NCI-H1092 treated with DMSO at 0.1 percent for 48 hours (cell line): ENCODE results near the gene GALNT18.
A peak's percentile ranks its signal among the peaks of the same experiment; 100 is the strongest.

Source experiments
- DNase-seq: peaks from one replicate; lab custom pipeline; 2025; lab: John Stamatoyannopoulos, UW

Gene GALNT18

DNA sequence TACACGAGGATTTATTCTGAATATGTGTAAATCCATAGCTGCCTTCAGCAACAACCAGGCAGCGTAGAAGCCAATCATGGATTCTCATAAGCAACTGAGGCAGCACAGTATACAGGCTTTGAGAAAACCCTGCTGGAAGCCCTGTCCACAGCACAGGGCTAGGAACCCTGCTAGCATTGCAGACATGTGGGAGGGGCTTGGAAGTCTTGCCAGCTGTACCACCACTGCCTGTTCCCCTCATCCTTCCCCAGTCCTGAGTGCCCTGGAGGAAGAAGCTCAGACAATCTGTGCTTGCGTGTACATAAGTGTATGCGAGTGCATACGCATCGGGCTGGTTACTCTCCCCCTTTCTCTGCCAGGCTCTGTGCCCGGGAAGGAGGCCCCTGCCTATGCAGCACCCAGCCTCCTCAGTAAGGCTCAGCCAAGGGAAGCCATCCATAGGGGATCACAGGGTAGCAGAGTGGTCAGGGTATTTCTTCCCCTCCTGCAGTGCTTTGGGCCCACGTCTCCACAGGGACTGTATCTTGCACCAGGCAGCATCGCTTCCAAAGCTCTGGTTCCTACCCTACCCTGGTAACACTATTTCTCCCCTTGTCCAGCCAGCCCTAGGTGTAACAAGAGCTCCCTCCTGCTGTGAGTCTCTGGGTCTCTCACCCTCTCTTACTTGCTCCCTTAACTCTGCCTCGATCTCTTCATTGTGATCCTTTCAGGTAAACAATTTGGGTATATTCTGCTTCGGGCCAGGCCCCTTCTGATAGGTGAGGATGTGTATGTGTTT lies 90.5 kb downstream of the GALNT18 start:
- peak; percentile 76 for DNase-seq

DNA sequence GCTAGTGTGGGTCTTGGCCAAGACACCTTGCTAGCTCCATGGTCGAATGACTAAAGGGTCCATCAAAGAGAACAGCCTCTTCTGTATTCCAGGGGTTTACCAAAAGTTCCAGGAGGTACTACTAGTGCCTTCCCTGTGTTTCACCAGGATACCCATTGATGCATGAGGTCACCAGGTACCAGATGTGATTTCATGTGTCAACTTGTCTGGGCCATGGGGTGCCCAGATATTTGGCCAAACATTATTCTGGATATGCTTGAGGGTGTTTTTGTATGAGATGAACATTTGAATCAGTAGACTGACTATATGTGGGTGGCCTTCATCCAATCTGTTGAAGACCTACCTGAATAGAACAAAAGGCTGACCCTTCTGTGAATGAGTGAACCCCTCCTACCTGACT lies 92.8 kb downstream of the GALNT18 start:
- DNase-seq = no peak

- no peak for DNase-seq
Measured at GRCh38 chr11:11525283-11525682, 96.5 kb downstream of the GALNT18 start.

DNA sequence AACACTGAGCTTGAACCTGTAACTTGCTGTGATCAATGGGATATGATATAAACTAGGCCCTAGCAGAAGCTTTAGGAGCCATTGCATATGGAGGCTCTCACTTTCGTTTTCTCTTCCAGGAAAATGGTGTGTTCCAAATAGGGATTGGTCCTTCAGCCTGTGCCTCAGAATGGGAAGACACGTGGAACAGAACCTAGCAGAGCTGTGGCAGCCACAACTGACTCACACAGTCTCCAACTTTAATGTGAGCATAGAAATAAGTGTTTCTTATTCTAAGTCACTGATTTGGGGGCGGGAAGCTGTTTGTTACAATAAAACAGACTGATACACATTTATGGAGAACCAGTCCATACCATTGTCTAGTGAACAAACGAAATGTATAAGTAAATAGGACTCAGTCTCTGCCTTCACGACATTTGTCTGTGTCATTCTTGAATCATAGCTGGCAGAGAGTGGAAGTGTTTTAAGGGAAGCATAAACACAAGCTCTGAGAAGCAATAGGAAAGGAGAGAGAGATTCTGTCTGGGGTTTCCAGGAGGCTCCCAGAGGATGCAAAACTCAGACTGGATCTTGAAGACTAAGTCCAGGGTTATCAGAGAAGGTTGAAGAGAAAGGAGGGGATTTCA lies 97.3 kb downstream of the GALNT18 start:
- no peak for DNase-seq

DNA sequence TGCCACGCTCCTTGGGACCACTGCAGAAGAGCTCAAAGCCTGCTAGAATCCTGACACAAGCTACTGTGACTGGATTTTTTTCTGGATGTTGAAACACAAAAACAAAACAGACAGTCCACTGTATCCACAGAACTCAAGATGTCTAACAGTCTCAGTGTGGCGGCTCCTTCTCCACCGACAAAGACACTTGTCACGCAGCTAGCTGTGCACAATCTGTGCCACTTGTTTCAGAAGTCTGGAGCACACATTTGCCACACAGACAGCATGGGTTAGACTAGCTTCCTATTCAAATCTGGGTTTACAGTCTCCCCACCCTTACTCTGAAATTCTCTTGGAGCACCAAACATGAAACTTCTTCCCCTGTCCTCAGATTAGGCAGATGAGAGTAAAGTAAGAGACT lies 99.2 kb downstream of the GALNT18 start:
- DNase-seq = no peak

DNA sequence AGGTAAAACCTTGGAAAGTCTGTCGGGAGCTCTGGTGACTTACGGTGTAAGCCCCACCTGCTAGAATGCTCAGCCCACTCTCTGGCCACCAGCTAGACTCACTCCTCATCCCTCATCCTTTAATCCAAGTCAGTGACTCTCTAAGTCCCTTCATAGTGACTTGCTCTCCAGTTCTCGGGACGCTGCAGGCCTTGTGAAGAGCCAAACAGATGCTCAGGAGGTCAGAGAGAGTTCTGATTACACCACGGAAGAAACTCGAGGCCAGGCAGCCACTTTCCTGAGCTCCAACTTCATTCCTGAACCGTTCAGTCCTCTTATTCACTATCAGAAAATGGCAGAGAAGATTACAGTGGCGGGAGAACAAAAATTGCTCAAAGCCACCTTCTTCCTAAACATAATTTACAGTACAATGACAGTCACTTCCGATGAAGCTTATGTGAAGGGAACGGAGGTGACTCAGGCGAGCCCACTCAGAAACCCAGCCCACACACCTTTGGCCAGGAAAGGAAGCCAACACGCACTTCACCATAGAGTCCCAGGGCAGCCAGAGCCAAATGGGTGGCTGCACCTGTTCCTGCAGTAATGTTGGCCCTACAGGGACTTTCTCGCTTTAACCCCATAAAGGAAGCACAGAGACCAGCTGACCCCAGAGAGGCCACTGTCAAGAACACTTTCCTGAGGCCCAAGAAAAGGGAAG lies 100.4 kb downstream of the GALNT18 start:
- DNase-seq = no peak

DNA sequence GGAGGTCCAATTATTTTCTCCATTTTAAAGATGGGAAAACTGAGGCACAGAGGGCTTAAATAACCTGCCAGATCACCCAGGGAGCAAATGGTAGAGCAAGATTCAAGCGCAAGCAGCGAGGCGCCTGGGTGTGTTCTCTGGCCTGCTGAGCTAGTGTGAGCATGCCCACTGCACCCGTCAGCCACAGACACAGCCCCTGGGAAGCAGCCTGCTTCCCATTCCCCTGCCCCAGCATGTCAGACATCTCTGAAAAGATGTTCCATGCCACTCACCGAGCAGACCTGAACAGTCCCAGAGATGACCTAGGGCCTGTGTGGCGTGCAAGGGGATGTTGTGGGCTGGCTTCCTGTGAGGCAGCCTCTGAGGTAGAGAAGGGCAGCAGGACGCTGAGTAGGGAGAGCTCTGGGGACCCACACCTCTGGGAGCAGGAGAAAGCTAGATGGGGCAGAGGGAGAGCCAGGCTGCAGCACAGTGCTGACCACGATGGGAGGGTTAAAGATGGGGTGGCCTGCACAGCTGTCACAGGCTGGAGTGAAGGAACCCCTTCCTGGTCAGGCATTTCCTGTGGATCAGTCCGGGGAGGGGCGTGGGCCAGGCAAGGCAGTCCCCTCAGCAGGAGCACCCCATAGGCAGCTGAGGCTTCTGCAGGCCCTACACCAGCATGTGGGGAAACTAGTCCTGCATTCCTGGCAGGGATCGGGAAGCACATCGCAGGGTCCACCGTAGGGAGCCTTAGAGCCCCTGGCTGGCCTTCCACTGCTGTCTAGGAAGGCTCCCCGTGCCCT lies 101.4 kb downstream of the GALNT18 start:
- DNase-seq = no peak

- no peak for DNase-seq
Measured at GRCh38 chr11:11519184-11519583, 102.6 kb downstream of the GALNT18 start.

- DNase-seq = no peak
Measured at GRCh38 chr11:11514246-11514645, 107.6 kb downstream of the GALNT18 start.

DNA sequence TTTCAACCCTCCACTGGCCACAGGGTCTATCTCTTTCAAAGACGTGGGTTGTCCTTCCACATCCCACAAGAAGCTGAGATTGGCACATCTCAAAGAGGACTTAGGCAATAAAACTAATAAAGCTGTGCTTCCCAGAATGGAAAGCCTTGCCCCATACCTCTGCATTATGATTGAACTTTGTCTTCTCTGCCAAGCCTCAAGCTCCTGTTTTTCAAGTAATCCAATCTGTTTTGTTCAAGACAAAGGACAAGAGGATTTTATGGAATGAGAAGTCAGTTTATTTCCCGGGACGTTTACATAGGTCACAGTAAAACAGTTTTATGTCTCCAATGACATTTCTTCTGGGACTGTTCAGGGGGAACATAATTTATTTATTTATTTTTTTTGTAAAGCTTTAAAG lies 108.4 kb downstream of the GALNT18 start:
- DNase-seq = no peak

GRCh38 chr11:11512929-11513328 lies 108.9 kb downstream of the GALNT18 start:
- DNase-seq = no peak

DNA sequence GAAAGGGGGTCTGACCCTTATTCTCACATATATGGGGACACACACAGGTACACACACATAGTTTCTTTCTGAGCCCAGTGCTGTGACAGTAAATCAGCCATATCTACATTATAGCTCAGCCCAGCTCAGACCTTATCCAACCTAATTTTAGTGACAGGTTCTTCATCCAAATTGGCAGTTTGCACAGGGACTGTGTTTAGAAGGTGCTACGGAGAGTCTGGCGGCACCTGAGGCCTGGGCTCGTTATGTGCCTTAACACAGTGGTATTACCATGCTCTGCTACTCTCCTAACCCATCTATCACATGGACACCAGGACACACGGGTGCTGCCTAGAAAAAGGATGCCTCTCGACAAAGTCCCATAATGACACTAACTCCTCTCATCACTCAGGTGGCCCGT lies 109.3 kb downstream of the GALNT18 start:
- no peak for DNase-seq

- DNase-seq = no peak
Measured at GRCh38 chr11:11512090-11512489, 109.7 kb downstream of the GALNT18 start.

GRCh38 chr11:11510939-11511338 lies 110.9 kb downstream of the GALNT18 start:
- DNase-seq = peak; percentile 90

DNA sequence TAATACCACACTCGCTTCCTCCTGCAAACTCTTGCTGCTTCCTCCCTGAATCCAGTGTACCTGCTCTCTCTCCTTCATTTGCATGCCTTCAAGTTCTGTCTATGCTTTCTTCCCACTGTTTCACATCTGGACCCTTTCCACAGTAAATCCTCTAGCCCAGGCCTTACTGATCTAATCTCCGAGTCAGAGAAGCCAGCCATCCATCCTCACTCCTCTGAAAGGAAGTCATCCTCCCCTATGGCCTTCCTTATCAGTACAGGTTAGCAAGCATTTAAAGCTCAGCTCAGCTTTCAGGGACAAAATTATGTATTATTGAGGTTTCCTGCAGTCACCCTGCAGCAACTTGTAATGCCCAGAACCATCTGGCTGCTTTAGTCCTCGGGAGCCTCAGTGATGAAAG lies 116.1 kb downstream of the GALNT18 start:
- no peak for DNase-seq

- DNase-seq = no peak
Measured at GRCh38 chr11:11505190-11505589, 116.6 kb downstream of the GALNT18 start.

DNA sequence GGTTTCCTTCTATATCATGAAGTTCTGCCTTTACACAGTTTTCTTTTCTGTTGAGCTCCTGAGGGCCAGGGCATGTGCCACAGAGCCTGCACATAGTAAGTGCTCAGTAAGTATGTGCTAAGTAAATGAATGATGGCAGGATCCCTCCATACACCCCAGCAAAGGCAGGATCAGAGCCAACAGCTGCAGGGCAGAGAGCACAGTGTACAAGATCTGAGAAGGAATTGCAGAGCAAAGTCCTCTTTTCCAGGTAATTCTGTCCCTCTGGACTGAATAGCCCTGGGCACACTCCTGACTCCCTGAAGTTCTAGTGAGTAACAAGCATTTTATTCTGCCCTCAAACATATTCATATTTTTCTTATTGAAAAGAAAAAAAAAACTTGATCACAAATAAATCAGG lies 117.7 kb downstream of the GALNT18 start:
- DNase-seq = no peak

GRCh38 chr11:11502263-11502861 lies 119.4 kb downstream of the GALNT18 start:
- DNase-seq = peak; percentile 60

DNA sequence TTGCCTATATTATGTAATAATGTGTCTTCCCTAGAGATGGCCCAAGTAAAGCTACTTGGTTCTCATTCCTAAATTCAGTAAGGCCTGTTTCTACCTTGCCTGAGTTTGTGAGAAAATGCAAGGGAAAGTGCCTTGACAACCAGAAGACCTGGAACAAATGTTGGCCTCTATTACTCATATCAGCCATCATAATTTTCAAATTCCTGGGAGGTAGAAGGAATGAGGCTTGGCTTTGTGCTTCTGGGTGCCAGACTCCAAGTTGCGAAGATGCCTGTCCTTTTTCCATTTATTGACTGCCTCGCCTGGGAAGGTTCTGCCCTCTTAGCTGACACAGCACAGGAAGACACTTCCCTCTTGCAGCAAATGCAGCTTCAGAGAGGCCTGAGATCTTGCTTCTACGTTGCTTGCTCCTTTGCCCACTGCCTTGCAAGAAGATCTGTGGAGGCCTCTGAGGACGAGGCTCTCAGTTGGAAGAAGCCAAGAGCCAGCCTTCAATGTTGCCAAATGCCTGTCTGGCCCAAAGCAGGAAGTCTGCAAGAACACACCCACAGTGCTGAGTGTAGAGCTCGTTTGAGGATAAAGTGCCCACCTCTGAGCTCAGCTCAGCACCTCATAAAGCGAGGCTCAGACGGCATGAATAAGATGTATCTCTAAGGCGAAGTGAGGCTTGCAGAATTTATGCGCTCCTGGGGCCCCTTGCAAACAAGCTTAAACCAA lies 120.1 kb downstream of the GALNT18 start:
- peak; percentile 42 for DNase-seq

GRCh38 chr11:11500744-11501487 lies 120.9 kb downstream of the GALNT18 start:
- no peak for DNase-seq

- no peak for DNase-seq
Measured at GRCh38 chr11:11499300-11499699, 122.5 kb downstream of the GALNT18 start.
